ENCODE measurements around the gene RABAC1. TPM values are rescaled to one million over a fixed set of nuclear protein-coding genes. Genes with fewer than 3 reads are reported as not detected.

Gene RABAC1
- total and polyA plus RNA-seq, 2 donors from 2014 or later = 146 to 333 TPM

GRCh38 chr19:42005504-42005903 is 46.4 kb upstream of the RABAC1 start:
- H3K36me3 ChIP-seq (ENCODE audit: control insufficient read depth in 2 of 3, insufficient read depth in 3 of 3, low read length in 3 of 3) = no peaks in the 10 kb centered on the region
- H3K27ac ChIP-seq (ENCODE audit: low read depth in 2 of 2, low read length in 2 of 2) = no peak overlapping the region
- no peak overlapping the region for H3K9ac ChIP-seq (ENCODE audit: low read length in 3 of 3)
- DNase-seq (no peak), FAIRE-seq (no peak)
- no peak for TF ChIP-seq CTCF (IDR thresholded peaks at IDR 0.05; ENCODE audit: borderline replicate concordance, extremely low read depth, insufficient read depth)
- H3K27me3 ChIP-seq (ENCODE audit: control insufficient read depth, insufficient read depth, low read length) = peaks cover 2% of the 10 kb centered on the region
- no peaks in the 10 kb centered on the region for H3K9me3 ChIP-seq (ENCODE audit: control insufficient read depth in 2 of 3, insufficient read depth in 1 of 3, low read length in 3 of 3)
- intact Hi-C loops (cut with DNase I) = no loop called here
- no peaks in the 10 kb centered on the region for H3K4me1 ChIP-seq (ENCODE audit: control insufficient read depth in 2 of 3, insufficient read depth in 2 of 3, low read depth in 1 of 3, low read length in 3 of 3)
- no peak overlapping the region for H3K4me3 ChIP-seq (ENCODE audit: low read length in 3 of 3)

- Histone ChIP-seq H3K4me3 (ENCODE audit: low read length in 3 of 3) (no peak overlapping the region), H3K9ac (ENCODE audit: low read length in 3 of 3) (no peak overlapping the region), H3K4me1 (ENCODE audit: control insufficient read depth in 2 of 3, insufficient read depth in 2 of 3, low read depth in 1 of 3, low read length in 3 of 3) (no peaks in the 10 kb centered on the region), H3K9me3 (ENCODE audit: control insufficient read depth in 2 of 3, insufficient read depth in 1 of 3, low read length in 3 of 3) (no peaks in the 10 kb centered on the region), H3K36me3 (ENCODE audit: control insufficient read depth in 2 of 3, insufficient read depth in 3 of 3, low read length in 3 of 3) (no peaks in the 10 kb centered on the region), H3K27ac (ENCODE audit: low read depth in 2 of 2, low read length in 2 of 2) (no peak overlapping the region), H3K27me3 (ENCODE audit: control insufficient read depth, insufficient read depth, low read length) (peaks cover 11% of the 10 kb centered on the region)
- intact Hi-C loops (cut with DNase I) = no loop called here
- no peak for FAIRE-seq
- no peak for TF ChIP-seq CTCF (IDR thresholded peaks at IDR 0.05; ENCODE audit: borderline replicate concordance, extremely low read depth, insufficient read depth)
- DNase-seq = no peak
These were observed 44.6 kb upstream of the RABAC1 start for GRCh38 chr19:42003506-42004294.

- Histone ChIP-seq H3K9me3 (ENCODE audit: control insufficient read depth in 2 of 3, insufficient read depth in 1 of 3, low read length in 3 of 3) (no peaks in the 10 kb centered on the region), H3K9ac (ENCODE audit: low read length in 3 of 3) (no peak overlapping the region), H3K4me3 (ENCODE audit: low read length in 3 of 3) (no peak overlapping the region), H3K36me3 (ENCODE audit: control insufficient read depth in 2 of 3, insufficient read depth in 3 of 3, low read length in 3 of 3) (no peaks in the 10 kb centered on the region), H3K4me1 (ENCODE audit: control insufficient read depth in 2 of 3, insufficient read depth in 2 of 3, low read depth in 1 of 3, low read length in 3 of 3) (no peaks in the 10 kb centered on the region), H3K27me3 (ENCODE audit: control insufficient read depth, insufficient read depth, low read length) (peaks cover 17% of the 10 kb centered on the region), H3K27ac (ENCODE audit: low read depth in 2 of 2, low read length in 2 of 2) (no peak overlapping the region)
- no peak for TF ChIP-seq CTCF (IDR thresholded peaks at IDR 0.05; ENCODE audit: borderline replicate concordance, extremely low read depth, insufficient read depth)
- intact Hi-C loops (cut with DNase I) = no loop called here
- DNase-seq = no peak
- no peak for FAIRE-seq
These were observed 40.7 kb upstream of the RABAC1 start for GRCh38 chr19:41999878-42000208.

Data from kidney (tissue), 14 donors.